ENCODE data around the gene PLXNC1.

Gene PLXNC1

GRCh38 chr12:94101738-94102660, 46.4 kb upstream of the PLXNC1 start (continued):
- peak; percentile 84 for TF ChIP-seq ZNF692 (tag by site-specific recombination; IDR thresholded peaks at IDR 0.05)
- TF ChIP-seq PRDM10 (tag by site-specific recombination; IDR thresholded peaks at IDR 0.05), result peak; percentile 68
- no peak for TF ChIP-seq ZNF23 (tag by site-specific recombination; IDR thresholded peaks at IDR 0.05; ENCODE audit: borderline replicate concordance)
- no peak for TF ChIP-seq ZNF350 (tag by site-specific recombination; IDR thresholded peaks at IDR 0.05)
- no peak for TF ChIP-seq REST (tag by site-specific recombination; IDR thresholded peaks at IDR 0.05)
- TF ChIP-seq ZNF311 (tag by site-specific recombination; IDR thresholded peaks at IDR 0.05; ENCODE audit: borderline replicate concordance), result no peak
- TF ChIP-seq ZNF155 (tag by site-specific recombination; IDR thresholded peaks at IDR 0.05), result no peak
- peak; percentile 37 for TF ChIP-seq ZFHX2 (tag by site-specific recombination; conservative IDR thresholded peaks at IDR 0.05)
- no peak for TF ChIP-seq SETDB1 (IDR thresholded peaks at IDR 0.05; ENCODE audit: insufficient read length, low read length)
- peak; percentile 29; the same call in 1 of the 2 replicates for TF ChIP-seq SP7 (tag by site-specific recombination; IDR thresholded peaks at IDR 0.05)
- peak; percentile 42; the same call in 1 of the 2 replicates for TF ChIP-seq ZNF561 (tag by site-specific recombination; IDR thresholded peaks at IDR 0.05; ENCODE audit: borderline replicate concordance)
- peak; percentile 71 for TF ChIP-seq KLF8 (tag by site-specific recombination; IDR thresholded peaks at IDR 0.05)
- peak; percentile 73 for TF ChIP-seq ZBTB17 (tag by site-specific recombination; IDR thresholded peaks at IDR 0.05)
- TF ChIP-seq TCF7L2 (IDR thresholded peaks at IDR 0.05; ENCODE audit: borderline replicate concordance, low read depth, low read length), result no peak
- TF ChIP-seq ZNF600 (tag by site-specific recombination; IDR thresholded peaks at IDR 0.05), result 0 out of 2 replicates have a peak, but pooled peaks have one; percentile 10
- peak; percentile 56 for TF ChIP-seq ZBTB8A (tag by site-specific recombination; IDR thresholded peaks at IDR 0.05)
- TF ChIP-seq ATF2 (tag by site-specific recombination; IDR thresholded peaks at IDR 0.05; ENCODE audit: low read depth), result no peak
- peak; percentile 90 for TF ChIP-seq ZNF518A (tag by site-specific recombination; conservative IDR thresholded peaks at IDR 0.05; ENCODE audit: low read depth)
- TF ChIP-seq ZNF10 (tag by site-specific recombination; IDR thresholded peaks at IDR 0.05), result peak; percentile 92
- TF ChIP-seq ZNF449 (tag by site-specific recombination; IDR thresholded peaks at IDR 0.05), result no peak
- no peak for TF ChIP-seq ZNF354C (tag by site-specific recombination; IDR thresholded peaks at IDR 0.05; ENCODE audit: borderline replicate concordance, low read depth)

Measured in HEK293 (cell line).